Measurements from ENCODE around the gene TMA7B. TPM values are rescaled to one million over a fixed set of nuclear protein-coding genes. Genes with fewer than 3 reads are reported as not detected.
A peak's percentile ranks its signal among the peaks of the same experiment; 100 is the strongest.

The TMA7B gene
- polyA plus RNA-seq, 1 donor: 0.21 TPM

DNA sequence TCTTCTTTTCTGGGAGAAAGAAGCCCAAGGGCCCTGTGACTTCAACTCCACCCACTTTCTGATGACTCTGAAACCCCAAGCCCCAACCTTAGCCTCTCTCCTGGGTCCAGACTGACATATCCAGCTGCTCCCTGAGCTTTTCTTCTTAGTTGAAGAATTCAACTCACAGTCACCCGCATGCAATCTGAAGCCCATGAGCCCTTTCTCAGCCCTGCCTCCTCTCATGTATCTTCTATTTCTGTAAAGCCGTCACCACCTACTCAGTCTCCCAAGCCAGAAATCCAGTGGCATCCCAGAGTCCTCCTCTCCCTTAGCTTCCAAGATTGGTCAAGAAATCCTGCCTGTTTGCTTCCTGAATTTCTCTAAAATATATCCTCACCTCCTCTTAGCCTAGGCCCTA lies 7.1 kb upstream of the TMA7B start:
- H3K4me3 ChIP-seq (ENCODE audit: low read length): no peak overlapping the region
- no peaks in the 10 kb centered on the region for H3K4me1 ChIP-seq (ENCODE audit: control insufficient read depth, insufficient read depth, low read length)
- H3K27ac ChIP-seq (ENCODE audit: low read length): no peak overlapping the region
- no peaks in the 10 kb centered on the region for H3K9me3 ChIP-seq (ENCODE audit: control insufficient read depth, low read depth, low read length)
- no peaks in the 10 kb centered on the region for H3K27me3 ChIP-seq (ENCODE audit: control insufficient read depth, insufficient read depth, low read length)
- H3K36me3 ChIP-seq (ENCODE audit: control insufficient read depth, insufficient read depth, low read length): no peaks in the 10 kb centered on the region
- no peak for DNase-seq
- WGBS (ENCODE audit: insufficient coverage, low lambda C conversion rate): no CpG with 5 or more reads among the region's 2 CpGs

DNA sequence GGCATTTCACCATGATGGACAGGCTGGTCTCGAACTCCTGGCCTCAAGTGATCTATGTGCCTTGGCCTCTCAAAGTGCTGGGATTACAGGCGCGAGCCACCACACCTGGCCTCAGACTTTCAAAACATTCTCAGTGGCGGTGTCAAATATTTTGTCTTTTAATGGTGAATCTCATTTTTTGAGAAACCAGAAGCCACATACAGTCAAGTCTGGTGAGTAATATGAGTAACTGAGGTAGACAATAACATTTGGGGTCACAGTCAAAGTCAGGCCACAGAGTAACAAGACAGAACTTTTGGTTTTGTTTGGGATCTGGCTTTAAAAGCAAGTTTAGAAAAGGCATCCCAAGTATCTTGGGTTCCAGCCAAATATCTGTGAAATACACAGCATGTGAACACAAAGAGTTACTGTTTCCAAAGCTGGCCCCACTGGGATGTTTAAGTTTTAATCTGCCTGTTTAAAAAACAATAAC lies 5.6 kb upstream of the TMA7B start:
- Histone ChIP-seq H3K27ac (ENCODE audit: low read length) (no peak overlapping the region), H3K4me3 (ENCODE audit: low read length) (no peak overlapping the region), H3K4me1 (ENCODE audit: control insufficient read depth, insufficient read depth, low read length) (peaks cover 13% of the 10 kb centered on the region), H3K9me3 (ENCODE audit: control insufficient read depth, low read depth, low read length) (no peaks in the 10 kb centered on the region), H3K36me3 (ENCODE audit: control insufficient read depth, insufficient read depth, low read length) (no peaks in the 10 kb centered on the region), H3K27me3 (ENCODE audit: control insufficient read depth, insufficient read depth, low read length) (no peaks in the 10 kb centered on the region)
- no CpG with 5 or more reads among the region's 4 CpGs for WGBS (ENCODE audit: insufficient coverage, low lambda C conversion rate)
- no peak for DNase-seq

DNA sequence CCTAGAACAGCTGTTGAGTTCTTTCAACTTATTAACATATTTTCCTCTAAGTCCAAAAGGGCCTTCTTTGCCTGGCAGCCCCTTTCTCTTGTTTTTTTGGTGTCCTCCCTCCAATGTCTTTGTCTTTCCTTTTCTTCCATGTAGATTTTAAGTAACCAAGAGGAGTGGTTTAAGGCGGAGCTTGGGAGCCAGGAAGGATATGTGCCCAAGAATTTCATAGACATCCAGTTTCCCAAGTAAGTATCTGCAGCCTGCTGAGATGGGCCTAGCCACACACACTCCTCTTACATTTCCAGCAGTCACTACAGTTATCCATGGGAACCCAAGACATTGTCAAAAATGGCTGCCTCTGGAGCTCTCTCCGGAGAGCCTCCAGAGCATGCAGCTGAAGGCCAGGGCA lies 4.5 kb upstream of the TMA7B start:
- no peak for DNase-seq
- H3K9me3 ChIP-seq (ENCODE audit: control insufficient read depth, low read depth, low read length): no peaks in the 10 kb centered on the region
- H3K27me3 ChIP-seq (ENCODE audit: control insufficient read depth, insufficient read depth, low read length): no peaks in the 10 kb centered on the region
- H3K4me1 ChIP-seq (ENCODE audit: control insufficient read depth, insufficient read depth, low read length): peaks cover 15% of the 10 kb centered on the region
- no peaks in the 10 kb centered on the region for H3K36me3 ChIP-seq (ENCODE audit: control insufficient read depth, insufficient read depth, low read length)
- WGBS (ENCODE audit: insufficient coverage, low lambda C conversion rate): no CpG with 5 or more reads among the region's 2 CpGs
- H3K4me3 ChIP-seq (ENCODE audit: low read length): no peak overlapping the region
- H3K27ac ChIP-seq (ENCODE audit: low read length): no peak overlapping the region

DNA sequence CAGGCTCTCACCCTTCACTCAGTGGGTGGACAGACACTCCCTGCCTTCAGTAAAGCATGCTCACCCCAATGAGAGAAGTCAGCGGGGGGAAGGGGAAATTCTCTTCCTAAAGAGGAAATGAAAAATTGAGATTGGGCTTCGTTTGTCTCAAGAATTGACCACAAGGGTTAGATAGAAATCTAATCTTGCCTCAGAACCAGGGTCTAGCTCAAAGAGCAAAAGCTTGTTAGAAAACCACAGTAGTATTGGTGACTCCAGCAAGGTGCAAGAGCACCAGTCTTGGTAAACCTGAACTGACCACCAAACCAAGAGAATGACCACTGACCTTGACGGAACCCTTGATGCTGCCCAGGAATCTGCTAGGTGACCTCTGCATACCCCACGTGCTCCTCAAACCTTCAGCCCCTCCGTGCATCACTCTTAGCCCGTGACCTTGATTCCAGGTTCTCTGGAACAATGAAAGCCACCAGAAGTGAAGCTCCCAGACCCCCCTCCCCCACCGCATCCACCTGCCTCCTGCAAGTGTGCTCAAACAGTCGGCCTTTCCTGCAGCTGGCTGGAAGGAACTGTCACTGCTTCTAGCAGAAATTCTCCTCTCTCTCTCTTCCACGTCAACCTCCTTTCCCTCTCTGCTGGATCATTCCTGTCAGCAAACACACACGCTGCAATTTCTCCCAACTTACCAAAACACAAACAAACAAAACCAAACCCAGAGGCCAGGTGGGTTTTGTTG lies 3.1 kb upstream of the TMA7B start:
- DNase-seq: no peak
- 100% methylated on average over 1 of the region's 10 CpGs for WGBS (ENCODE audit: insufficient coverage, low lambda C conversion rate)
- Histone ChIP-seq H3K4me3 (ENCODE audit: low read length) (no peak overlapping the region), H3K36me3 (ENCODE audit: control insufficient read depth, insufficient read depth, low read length) (no peaks in the 10 kb centered on the region), H3K27ac (ENCODE audit: low read length) (no peak overlapping the region), H3K9me3 (ENCODE audit: control insufficient read depth, low read depth, low read length) (no peaks in the 10 kb centered on the region), H3K4me1 (ENCODE audit: control insufficient read depth, insufficient read depth, low read length) (peaks cover 15% of the 10 kb centered on the region), H3K27me3 (ENCODE audit: control insufficient read depth, insufficient read depth, low read length) (no peaks in the 10 kb centered on the region)

DNA sequence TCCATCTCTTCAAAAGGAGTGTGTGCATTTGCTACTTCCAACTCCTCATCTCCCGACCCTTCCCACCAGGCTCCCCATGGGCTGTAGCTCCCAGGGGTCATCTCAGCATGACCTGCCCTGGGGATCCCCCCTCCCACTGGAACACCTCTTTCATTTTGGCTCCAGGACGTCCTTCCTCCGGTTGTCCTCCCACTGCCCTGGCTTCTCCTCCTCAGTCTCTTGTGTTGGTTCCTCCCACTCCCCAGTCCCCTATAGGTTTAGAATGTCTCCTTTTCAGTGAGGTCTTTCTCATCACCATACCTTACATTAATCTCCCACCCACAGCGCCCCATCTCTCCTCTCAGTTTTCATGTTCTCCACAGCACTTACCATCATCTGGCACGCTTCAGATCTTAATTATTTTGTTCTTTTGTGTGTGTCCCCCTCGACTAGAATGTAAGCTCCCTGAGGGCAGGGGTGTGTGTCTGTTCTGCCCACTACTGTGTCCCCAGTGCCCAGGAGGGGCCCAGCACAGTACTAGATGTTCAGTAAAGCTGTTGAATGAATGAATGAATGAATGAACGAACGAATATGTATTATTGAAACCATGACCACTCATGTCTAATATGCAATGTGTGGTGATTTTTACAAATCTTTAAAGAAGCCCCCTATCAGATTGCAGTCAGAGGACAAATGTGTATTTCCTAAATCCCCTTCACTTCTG lies 2.0 kb upstream of the TMA7B start:
- H3K27me3 ChIP-seq (ENCODE audit: control insufficient read depth, insufficient read depth, low read length): no peaks in the 10 kb centered on the region
- 95% methylated on average over 2 of the region's 8 CpGs for WGBS (ENCODE audit: insufficient coverage, low lambda C conversion rate)
- no peak for DNase-seq
- no peak overlapping the region for H3K4me3 ChIP-seq (ENCODE audit: low read length)
- H3K27ac ChIP-seq (ENCODE audit: low read length): no peak overlapping the region
- no peaks in the 10 kb centered on the region for H3K9me3 ChIP-seq (ENCODE audit: control insufficient read depth, low read depth, low read length)
- H3K4me1 ChIP-seq (ENCODE audit: control insufficient read depth, insufficient read depth, low read length): peaks cover 15% of the 10 kb centered on the region
- no peaks in the 10 kb centered on the region for H3K36me3 ChIP-seq (ENCODE audit: control insufficient read depth, insufficient read depth, low read length)

DNA sequence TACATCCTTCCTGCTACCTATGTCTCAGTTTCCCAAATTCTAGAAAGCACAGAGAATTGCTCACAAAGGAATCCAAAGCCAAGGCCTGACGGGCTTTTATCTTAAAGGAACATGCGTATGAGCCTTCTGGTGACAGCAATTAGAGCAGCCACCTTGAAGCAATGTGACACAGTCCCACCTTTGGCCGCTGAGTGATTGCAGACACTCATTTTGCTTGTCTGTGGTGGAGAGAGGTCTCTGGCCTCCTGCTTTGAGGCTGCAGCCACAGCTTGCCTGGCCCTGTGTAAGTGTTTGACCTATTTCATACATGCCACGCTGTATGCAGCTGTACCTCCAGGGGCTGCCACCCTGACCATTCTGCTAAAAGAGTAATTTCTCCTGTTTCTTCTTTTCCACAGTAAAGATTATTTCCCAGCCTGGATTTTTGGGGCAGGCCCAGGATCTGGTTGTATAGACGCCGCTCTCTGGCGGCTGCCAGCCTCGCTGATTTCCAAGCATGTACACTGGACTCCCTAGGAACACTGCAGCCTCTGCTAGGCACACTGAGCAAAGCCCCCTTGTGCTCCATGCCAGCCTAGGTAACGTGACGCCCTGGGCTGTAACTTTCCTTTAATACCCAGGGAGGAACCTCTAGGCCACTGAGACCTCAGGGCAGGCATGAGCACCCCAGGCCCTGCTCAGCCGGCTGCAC lies 1.1 kb upstream of the TMA7B start:
- no peak overlapping the region for H3K4me3 ChIP-seq (ENCODE audit: low read length)
- H3K27ac ChIP-seq (ENCODE audit: low read length): no peak overlapping the region
- no CpG with 5 or more reads among the region's 11 CpGs for WGBS (ENCODE audit: insufficient coverage, low lambda C conversion rate)
- peaks cover 15% of the 10 kb centered on the region for H3K4me1 ChIP-seq (ENCODE audit: control insufficient read depth, insufficient read depth, low read length)
- no peaks in the 10 kb centered on the region for H3K9me3 ChIP-seq (ENCODE audit: control insufficient read depth, low read depth, low read length)
- H3K36me3 ChIP-seq (ENCODE audit: control insufficient read depth, insufficient read depth, low read length): no peaks in the 10 kb centered on the region
- no peaks in the 10 kb centered on the region for H3K27me3 ChIP-seq (ENCODE audit: control insufficient read depth, insufficient read depth, low read length)
- DNase-seq: peak; percentile 40 to 69

DNA sequence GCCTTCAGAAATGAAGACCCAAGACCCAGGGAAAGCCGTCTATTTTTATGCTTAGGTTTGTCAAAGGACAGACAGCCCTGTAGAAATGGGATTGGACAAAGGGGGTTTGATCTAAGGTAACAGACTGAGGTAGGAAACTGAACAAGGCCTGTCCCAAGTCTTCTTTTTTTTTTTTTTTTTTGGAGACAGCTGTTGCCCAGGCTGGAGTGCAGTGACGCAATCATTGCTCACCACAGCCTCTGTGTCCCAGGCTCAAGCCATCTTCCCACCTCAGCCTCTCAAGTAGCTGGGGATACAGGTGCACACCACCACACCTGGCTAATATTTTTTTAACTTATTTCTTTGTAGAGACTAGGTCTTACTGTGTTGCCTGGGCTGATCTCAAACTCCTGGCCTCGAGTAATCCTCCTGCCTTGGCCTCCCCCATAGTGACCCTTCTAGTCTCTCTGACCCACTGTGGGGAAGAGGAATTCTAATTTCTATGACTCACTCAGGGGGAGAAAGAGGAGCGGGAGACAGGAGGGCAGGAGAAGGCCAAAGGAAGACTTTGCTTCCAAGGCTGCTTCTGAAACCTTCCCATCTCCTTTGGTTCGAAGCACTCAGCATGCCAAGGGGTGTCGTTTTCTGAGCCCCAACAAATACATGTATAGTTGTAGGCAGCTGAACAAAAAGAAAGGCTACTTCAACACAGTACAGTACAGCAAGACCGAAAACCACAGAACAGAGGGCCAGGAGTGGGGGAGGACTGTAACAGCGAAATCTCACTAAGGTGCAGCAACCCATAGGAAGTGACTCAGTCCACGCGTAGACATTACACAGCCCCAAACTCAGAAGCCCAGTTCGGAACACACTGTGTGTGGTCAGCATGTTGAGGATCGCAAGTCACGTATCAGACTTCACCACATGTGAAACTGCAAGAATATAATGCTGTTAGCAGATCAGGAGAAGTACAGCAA lies 872 bp downstream of the TMA7B start:
- Histone ChIP-seq H3K36me3 (ENCODE audit: control insufficient read depth, insufficient read depth, low read length) (no peaks in the 10 kb centered on the region), H3K9me3 (ENCODE audit: control insufficient read depth, low read depth, low read length) (no peaks in the 10 kb centered on the region), H3K27ac (ENCODE audit: low read length) (no peak overlapping the region), H3K27me3 (ENCODE audit: control insufficient read depth, insufficient read depth, low read length) (no peaks in the 10 kb centered on the region), H3K4me1 (ENCODE audit: control insufficient read depth, insufficient read depth, low read length) (peaks cover 17% of the 10 kb centered on the region), H3K4me3 (ENCODE audit: low read length) (no peak overlapping the region)
- no peak for DNase-seq
- 100% methylated on average over 1 of the region's 13 CpGs for whole genome bisulfite sequencing (ENCODE audit: insufficient coverage, low lambda C conversion rate)

DNA sequence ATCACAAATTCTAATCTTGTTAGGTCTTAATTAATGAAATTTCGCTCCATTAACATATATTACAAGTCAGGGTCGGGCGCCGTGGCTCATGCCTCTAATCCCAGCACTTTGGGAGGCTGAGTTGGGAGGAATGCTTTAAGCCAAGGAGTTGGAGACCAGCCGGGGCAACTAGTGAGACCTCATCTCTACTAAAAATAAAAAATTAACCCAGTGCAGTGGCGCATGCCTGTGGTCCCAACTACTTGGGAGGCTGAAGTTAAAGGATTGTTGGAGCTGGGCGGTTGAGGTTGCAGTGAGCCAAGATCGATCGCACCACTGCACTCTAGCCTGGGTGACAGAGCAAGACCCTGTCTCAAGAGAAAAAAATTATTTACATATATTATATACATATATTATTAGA lies 1.9 kb downstream of the TMA7B start:
- H3K4me1 ChIP-seq (ENCODE audit: control insufficient read depth, insufficient read depth, low read length): peaks cover 27% of the 10 kb centered on the region
- H3K27me3 ChIP-seq (ENCODE audit: control insufficient read depth, insufficient read depth, low read length): no peaks in the 10 kb centered on the region
- no peaks in the 10 kb centered on the region for H3K36me3 ChIP-seq (ENCODE audit: control insufficient read depth, insufficient read depth, low read length)
- DNase-seq: no peak
- H3K27ac ChIP-seq (ENCODE audit: low read length): no peak overlapping the region
- H3K4me3 ChIP-seq (ENCODE audit: low read length): no peak overlapping the region
- H3K9me3 ChIP-seq (ENCODE audit: control insufficient read depth, low read depth, low read length): no peaks in the 10 kb centered on the region
- no CpG with 5 or more reads among the region's 9 CpGs for WGBS (ENCODE audit: insufficient coverage, low lambda C conversion rate)

DNA sequence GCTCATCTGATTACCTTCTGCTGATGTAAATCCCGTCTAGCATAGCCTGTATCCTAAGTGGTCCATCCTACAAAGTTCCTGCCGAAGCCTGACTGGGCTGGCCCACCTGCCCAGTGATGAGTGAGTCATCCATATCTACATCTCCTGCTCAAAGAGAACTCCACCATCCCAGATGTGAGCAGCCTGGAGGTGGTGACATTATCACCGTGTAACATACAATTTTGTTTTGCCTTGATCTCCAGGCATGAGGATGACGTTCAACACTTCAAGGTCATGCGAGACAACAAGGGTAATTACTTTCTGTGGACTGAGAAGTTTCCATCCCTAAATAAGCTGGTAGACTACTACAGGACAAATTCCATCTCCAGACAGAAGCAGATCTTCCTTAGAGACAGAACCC lies 5.6 kb downstream of the TMA7B start:
- no peaks in the 10 kb centered on the region for H3K27me3 ChIP-seq (ENCODE audit: control insufficient read depth, insufficient read depth, low read length)
- peaks cover 24% of the 10 kb centered on the region for H3K4me1 ChIP-seq (ENCODE audit: control insufficient read depth, insufficient read depth, low read length)
- no peak for DNase-seq
- no peak overlapping the region for H3K4me3 ChIP-seq (ENCODE audit: low read length)
- H3K27ac ChIP-seq (ENCODE audit: low read length): no peak overlapping the region
- H3K36me3 ChIP-seq (ENCODE audit: control insufficient read depth, insufficient read depth, low read length): no peaks in the 10 kb centered on the region
- WGBS (ENCODE audit: insufficient coverage, low lambda C conversion rate): no CpG with 5 or more reads among the region's 5 CpGs
- H3K9me3 ChIP-seq (ENCODE audit: control insufficient read depth, low read depth, low read length): no peaks in the 10 kb centered on the region

DNA sequence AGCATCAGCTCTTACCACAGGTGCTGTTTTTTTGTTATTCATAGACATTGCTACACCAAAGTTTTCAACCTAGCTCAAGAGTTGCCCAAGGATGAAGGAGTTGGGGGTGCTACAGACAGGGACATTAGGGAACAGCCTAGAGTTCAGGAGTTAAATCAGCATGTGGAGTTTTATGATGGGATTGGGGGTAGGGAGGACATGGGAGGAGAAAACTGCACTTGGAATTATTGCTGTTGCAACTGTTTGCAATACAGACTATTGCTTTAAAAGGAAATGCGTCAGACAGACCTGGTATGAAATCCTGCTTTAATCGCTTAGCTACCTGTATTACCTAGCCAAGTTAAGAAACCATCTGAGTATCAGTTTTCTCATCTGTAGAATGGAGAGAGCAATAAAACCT lies 6.3 kb downstream of the TMA7B start:
- Histone ChIP-seq H3K4me3 (ENCODE audit: low read length) (no peak overlapping the region), H3K27me3 (ENCODE audit: control insufficient read depth, insufficient read depth, low read length) (no peaks in the 10 kb centered on the region), H3K9me3 (ENCODE audit: control insufficient read depth, low read depth, low read length) (no peaks in the 10 kb centered on the region), H3K27ac (ENCODE audit: low read length) (peak overlapping the region; percentile 74), H3K4me1 (ENCODE audit: control insufficient read depth, insufficient read depth, low read length) (peaks cover 24% of the 10 kb centered on the region), H3K36me3 (ENCODE audit: control insufficient read depth, insufficient read depth, low read length) (no peaks in the 10 kb centered on the region)
- peak; percentile 51 to 76 for DNase-seq
- WGBS (ENCODE audit: insufficient coverage, low lambda C conversion rate): no CpG with 5 or more reads among the region's 2 CpGs

Measured in large intestine (tissue), 3 donors.